Hepatocyte (in vitro differentiated cells): ENCODE data around the gene DENND1A. TPM values are rescaled to one million over a fixed set of nuclear protein-coding genes. Genes with fewer than 3 reads are reported as not detected.

Experiments
- DNase-seq: peaks from one replicate; pipeline ENCODE4 v3.0.0-alpha.2; 2016; ENCODE audit warnings: low spot score
- H2AFZ ChIP-seq: fragments of 200-600 bp; sonication (generic); 2 replicates; pipeline ENCODE4 v1.6.0; 2016; ENCODE audit warnings: antibody characterized with exemption, mild to moderate bottlenecking
- H3K27ac ChIP-seq: fragments of 200-600 bp; sonication (generic); 2 replicates; pipeline ENCODE4 v1.5.1; 2016; ENCODE audit warnings: mild to moderate bottlenecking
- H3K27me3 ChIP-seq: fragments of 200-600 bp; sonication (generic); 2 replicates; pipeline ENCODE4 v1.6.1; 2016
- H3K36me3 ChIP-seq: fragments of 200-600 bp; sonication (generic); replicated peaks from 2 replicates; pipeline ENCODE4 v1.5.1; 2016; ENCODE audit warnings: low read depth; ENCODE audit not compliant: insufficient read depth
- H3K4me1 ChIP-seq: fragments of 200-600 bp; sonication (generic); 2 replicates; pipeline ENCODE4 v1.5.1; 2016; ENCODE audit warnings: mild to moderate bottlenecking, moderate library complexity; ENCODE audit not compliant: insufficient read depth
- H3K4me2 ChIP-seq: fragments of 200-600 bp; sonication (generic); 2 replicates; pipeline ENCODE4 v1.6.0; 2016
- H3K4me3 ChIP-seq: fragments of 200-600 bp; sonication (generic); 2 replicates; pipeline ENCODE4 v1.5.1; 2016; ENCODE audit warnings: mild to moderate bottlenecking
- H3K79me2 ChIP-seq: fragments of 200-600 bp; sonication (generic); 2 replicates; pipeline ENCODE4 v1.6.0; 2017; ENCODE audit warnings: mild to moderate bottlenecking
- H3K9me2 ChIP-seq: fragments of 200-600 bp; sonication (generic); replicated peaks from 2 replicates; pipeline ENCODE4 v1.6.0; 2017; ENCODE audit warnings: mild to moderate bottlenecking; ENCODE audit not compliant: insufficient read depth
- H3K9me3 ChIP-seq: fragments of 200-600 bp; sonication (generic); 2 replicates; pipeline ENCODE4 v1.5.1; 2016; ENCODE audit warnings: low read depth, mild to moderate bottlenecking
- H4K20me1 ChIP-seq: fragments of 200-600 bp; sonication (generic); 2 replicates; pipeline ENCODE4 v1.6.0; 2016; ENCODE audit warnings: mild to moderate bottlenecking; ENCODE audit not compliant: insufficient read depth, poor library complexity, severe bottlenecking
- CTCF ChIP-seq: fragments of 200-600 bp; sonication (generic); IDR thresholded peaks from 2 replicates; pipeline ENCODE4 v1.5.1; 2016; ENCODE audit warnings: antibody characterized with exemption, mild to moderate bottlenecking; ENCODE audit not compliant: poor library complexity
- EZH2 ChIP-seq: fragments of 200-600 bp; sonication (generic); IDR thresholded peaks from 2 replicates; pipeline ENCODE4 v1.6.1; 2016; ENCODE audit warnings: antibody characterized with exemption, mild to moderate bottlenecking, borderline replicate concordance
- EZH2phosphoT487 ChIP-seq: fragments of 200-600 bp; sonication (generic); IDR thresholded peaks from one replicate; pipeline ENCODE4 v1.6.1; 2018; ENCODE audit warnings: antibody characterized with exemption, mild to moderate bottlenecking, low read depth, moderate library complexity; ENCODE audit not compliant: unreplicated experiment, severe bottlenecking
- WGBS: methylation state at CpG from one replicate; pipeline ENCODE4 v1.1.6; 2016; ENCODE audit warnings: low lambda C conversion rate; ENCODE audit errors: missing lambda C conversion rate; 5-methylcytosine and 5-hydroxymethylcytosine counted together
- polyA plus RNA-seq: library from polyadenylated mRNA; unstranded; fragments of >200 nt; fragmentation: Nextera tagmentation; extraction: Ambion mirVana; gene quantifications from 2 replicates; pipeline ENCODE4 v1.2.1, GENCODE V29; 2016
- total RNA-seq: library from RNA; depleted of rRNA; stranded (reverse); fragments of >200 nt; gene quantifications from 2 replicates; pipeline ENCODE4 v1.2.3, GENCODE V29; 2014

Gene DENND1A
- total and polyA plus RNA-seq, 2 experiments from 2014 or later: 24.0 to 28.9 TPM

GRCh38 chr9:123657941-123658340, 272.0 kb downstream of the DENND1A start:
- Histone ChIP-seq H3K4me1 (no peaks in the 10 kb centered on the region), H3K4me2 (no peak overlapping the region), H3K27me3 (peaks cover 4% of the 10 kb centered on the region), H3K27ac (no peak overlapping the region), H4K20me1 (no peaks in the 10 kb centered on the region), H3K9me2 (no peaks in the 10 kb centered on the region), H3K4me3 (no peak overlapping the region), H2AFZ (no peak overlapping the region), H3K36me3 (no peaks in the 10 kb centered on the region), H3K9me3 (peaks cover 4% of the 10 kb centered on the region), H3K79me2 (no peaks in the 10 kb centered on the region)
- TF ChIP-seq CTCF: no peak
- no peak for TF ChIP-seq EZH2
- TF ChIP-seq EZH2phosphoT487: no peak
- WGBS: 79% methylated on average over 4 of the region's 4 CpGs
- DNase-seq: no peak

- no peak overlapping the region for H3K4me2 ChIP-seq
- H2AFZ ChIP-seq: no peak overlapping the region
- no peaks in the 10 kb centered on the region for H3K36me3 ChIP-seq
- TF ChIP-seq EZH2phosphoT487 (no peak), CTCF (no peak), EZH2 (no peak)
- no peak for DNase-seq
- H3K4me1 ChIP-seq: no peaks in the 10 kb centered on the region
- no peaks in the 10 kb centered on the region for H3K9me2 ChIP-seq
- H4K20me1 ChIP-seq: no peaks in the 10 kb centered on the region
- no peaks in the 10 kb centered on the region for H3K79me2 ChIP-seq
- 76% methylated on average over 7 of the region's 7 CpGs for WGBS
- H3K9me3 ChIP-seq: no peaks in the 10 kb centered on the region
- peaks cover 4% of the 10 kb centered on the region for H3K27me3 ChIP-seq
- H3K4me3 ChIP-seq: no peak overlapping the region
- no peak overlapping the region for H3K27ac ChIP-seq
These were observed 272.8 kb downstream of the DENND1A start for GRCh38 chr9:123657099-123657498.

GRCh38 chr9:123656565-123656964, 273.4 kb downstream of the DENND1A start:
- Histone ChIP-seq H3K4me3 (no peak overlapping the region), H4K20me1 (no peaks in the 10 kb centered on the region), H3K9me2 (no peaks in the 10 kb centered on the region), H3K4me1 (no peaks in the 10 kb centered on the region), H3K79me2 (no peaks in the 10 kb centered on the region), H3K27me3 (peaks cover 4% of the 10 kb centered on the region), H2AFZ (no peak overlapping the region), H3K9me3 (no peaks in the 10 kb centered on the region), H3K27ac (no peak overlapping the region), H3K4me2 (no peak overlapping the region), H3K36me3 (no peaks in the 10 kb centered on the region)
- no peak for DNase-seq
- 81% methylated on average over 1 of the region's 1 CpG for WGBS
- TF ChIP-seq CTCF: no peak
- TF ChIP-seq EZH2phosphoT487: no peak
- TF ChIP-seq EZH2: no peak
